T-helper 1 cell treated with Interleukin-12 subunit alpha and Interleukin-12 subunit beta and Interleukin-4 antibody, amounts not matched to agents 30 ng/mL and 1 ng/mL, for 36 hours (primary cell): ENCODE results near the gene ORM1. TPM values are rescaled to one million over a fixed set of nuclear protein-coding genes. Genes with fewer than 3 reads are reported as not detected.
"Not testable (repeated sequence)": the region's sequence is repeated elsewhere in the genome, so short reads cannot be mapped to it uniquely, and the experiment has no call there.

Source experiments
- intact Hi-C: fragments of 100-400 bp; cut with micrococcal nuclease; formaldehyde crosslinking; loops from one replicate; pipeline ENCODE4 v1.15.1; 2024
- total RNA-seq: library from RNA; stranded (reverse); gene quantifications from 2 replicates; pipeline ENCODE4 v1.2.3, GENCODE V29; 2022

Gene ORM1
- total RNA-seq, 1 donor from 2014 or later = not detected

DNA sequence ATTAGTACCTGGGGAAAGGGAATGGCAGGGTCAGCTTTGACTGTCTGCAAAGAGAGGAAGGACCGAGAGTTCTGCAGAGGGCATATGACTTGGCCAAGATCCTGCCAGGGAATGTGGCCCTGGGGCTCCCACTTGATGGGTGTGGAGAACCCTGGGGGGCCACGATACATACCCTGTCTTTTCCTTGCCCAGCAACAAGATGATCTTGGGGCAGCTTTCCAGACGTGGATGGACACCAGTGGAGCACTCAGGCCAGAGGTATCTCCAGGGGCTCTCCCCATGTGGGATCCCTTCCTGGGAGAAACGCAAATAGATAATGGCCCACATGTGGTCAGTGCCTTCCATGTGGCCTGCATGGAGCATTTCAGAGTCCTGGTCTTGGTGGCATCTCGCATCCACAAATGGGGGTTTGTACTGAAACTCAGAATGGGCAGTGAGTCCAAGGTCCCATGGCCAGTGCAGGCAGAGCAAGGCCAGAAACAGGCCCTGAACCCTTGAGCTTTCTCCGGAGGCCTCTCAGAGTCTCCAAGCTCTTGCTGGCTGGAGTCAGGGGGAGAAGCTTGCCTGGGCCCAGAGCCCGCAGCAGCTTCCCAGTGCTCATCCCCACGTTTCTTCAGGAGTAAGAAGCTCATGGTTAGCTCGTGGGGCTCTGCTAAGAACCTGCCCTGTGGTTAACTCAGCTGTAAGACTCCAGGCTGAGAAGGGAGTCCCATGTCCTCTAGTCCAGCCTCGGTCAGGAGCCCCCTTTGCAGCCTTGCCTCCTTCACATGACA, 18.3 kb upstream of the ORM1 start:
- intact Hi-C loops = loop anchor here (1.0 kb wide), 2 partner anchors 149 to 196 kb away; partner anchors contain the start of gene COL27A1

GRCh38 chr9:114307899-114308267, 15.0 kb upstream of the ORM1 start:
- intact Hi-C loops = no loop called here

DNA sequence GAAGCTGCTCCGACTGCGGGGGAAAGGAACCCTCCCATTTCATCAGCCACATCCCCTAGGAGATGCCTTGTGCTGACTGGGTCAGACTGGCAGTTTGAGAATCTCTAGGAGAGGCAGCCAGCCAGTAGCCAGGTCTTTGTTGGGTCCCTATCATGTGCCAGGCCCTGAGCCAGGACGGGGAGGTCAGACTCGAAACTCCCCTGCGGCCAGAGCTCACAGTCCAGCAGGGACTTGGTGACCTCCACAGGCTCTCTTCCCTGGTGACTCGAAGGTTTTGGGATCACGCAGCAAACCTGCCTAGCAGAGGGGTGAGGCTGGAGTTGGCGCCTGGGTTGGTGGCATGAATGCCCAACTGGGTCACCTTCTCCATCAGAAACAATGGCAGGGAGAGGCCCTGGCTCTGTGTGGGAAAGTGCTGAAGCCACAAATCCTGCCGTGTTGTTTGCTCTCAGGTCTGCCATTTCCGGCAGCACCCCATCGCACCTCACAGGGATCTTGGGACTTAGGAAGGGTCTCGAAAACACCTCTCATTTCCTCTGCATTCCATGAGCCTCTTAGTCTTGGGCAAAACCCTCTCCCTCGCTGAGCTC, 14.4 kb upstream of the ORM1 start:
- intact Hi-C loops = no loop called here

GRCh38 chr9:114309096-114309495, 13.8 kb upstream of the ORM1 start:
- intact Hi-C loops = no loop called here

DNA sequence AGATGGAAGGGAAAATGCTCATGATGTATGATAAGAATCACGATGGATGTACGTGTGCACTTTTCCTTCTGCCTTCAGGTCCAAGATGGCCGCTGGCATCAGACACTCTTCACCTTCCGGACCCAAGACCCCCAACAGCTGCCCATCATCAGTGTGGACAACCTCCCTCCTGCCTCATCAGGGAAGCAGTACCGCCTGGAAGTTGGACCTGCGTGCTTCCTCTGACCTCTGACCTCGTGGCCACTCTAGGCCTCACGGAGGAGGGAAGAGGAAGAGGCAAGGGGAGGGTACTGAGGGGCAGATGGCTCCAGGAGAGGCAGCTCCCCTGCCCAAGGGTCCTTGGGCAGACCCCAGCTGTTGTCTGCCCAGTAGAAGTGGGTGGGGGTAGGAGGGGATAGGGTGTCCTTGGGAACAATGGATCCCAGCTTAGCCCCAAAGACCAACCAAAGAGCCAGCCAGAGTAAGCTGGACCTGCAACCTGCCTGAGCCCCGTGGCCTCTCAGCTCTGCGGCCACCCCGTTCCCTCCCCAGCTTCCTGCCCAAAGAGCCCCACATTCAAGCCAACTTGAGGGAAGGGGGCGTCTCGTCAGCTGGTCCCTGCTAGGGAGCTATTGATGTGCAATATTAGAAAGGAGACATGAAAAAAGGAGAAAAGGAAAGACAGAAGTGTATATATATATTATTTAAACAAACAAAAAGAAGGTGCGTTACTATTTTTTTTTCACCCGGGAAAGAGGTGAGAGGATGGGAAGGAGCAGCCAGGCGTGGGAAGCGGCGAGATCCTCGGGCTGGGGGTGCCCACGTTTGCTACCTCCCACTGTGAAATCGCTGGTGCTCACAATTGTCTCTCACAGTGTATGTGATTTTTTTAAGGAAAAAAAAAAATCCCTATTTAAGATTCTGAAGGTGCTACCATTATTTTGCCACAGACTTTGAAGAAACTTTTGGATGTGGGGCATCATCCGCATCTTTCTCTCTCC, 12.1 kb upstream of the ORM1 start:
- intact Hi-C loops = no loop called here

GRCh38 chr9:114311571-114312512, 11.1 kb upstream of the ORM1 start:
- intact Hi-C loops = no loop called here

DNA sequence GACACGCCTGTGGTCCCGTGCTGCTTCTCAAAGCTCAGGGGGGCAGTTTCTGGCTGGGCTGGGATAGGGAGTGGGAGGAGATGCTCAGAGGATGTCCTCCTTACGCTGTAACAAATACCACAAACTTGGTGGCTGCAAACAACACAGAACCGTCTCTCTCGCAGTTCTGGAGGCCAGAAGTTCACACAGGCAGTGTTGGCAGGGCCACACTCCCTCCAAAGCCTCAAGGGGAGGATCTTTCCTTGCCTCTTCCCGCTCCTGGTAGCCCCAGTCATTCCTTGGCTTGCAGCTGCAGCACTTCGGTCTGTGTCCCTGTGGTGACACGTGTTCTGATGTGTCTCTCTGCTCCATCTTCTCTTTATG, 10.4 kb upstream of the ORM1 start:
- intact Hi-C loops = no loop called here

DNA sequence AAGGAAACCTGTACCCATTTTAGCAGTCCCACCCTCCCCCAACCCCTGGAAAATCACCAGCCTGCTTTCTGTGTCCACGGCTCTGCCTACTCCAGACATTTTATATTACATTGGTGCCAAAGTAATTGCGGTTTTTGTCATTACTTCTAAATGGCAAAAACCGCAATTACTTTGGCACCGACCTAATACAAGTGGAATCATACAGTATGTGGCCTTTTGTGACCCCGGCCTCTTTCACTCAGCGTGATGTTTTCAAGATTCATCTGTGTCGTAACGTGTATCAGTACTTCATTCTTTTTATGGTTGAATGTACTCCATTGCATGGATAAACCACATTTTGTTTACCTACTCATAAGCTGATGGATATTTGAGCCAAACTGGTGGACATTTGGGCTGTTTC, 9.7 kb upstream of the ORM1 start:
- intact Hi-C loops = no loop called here

DNA sequence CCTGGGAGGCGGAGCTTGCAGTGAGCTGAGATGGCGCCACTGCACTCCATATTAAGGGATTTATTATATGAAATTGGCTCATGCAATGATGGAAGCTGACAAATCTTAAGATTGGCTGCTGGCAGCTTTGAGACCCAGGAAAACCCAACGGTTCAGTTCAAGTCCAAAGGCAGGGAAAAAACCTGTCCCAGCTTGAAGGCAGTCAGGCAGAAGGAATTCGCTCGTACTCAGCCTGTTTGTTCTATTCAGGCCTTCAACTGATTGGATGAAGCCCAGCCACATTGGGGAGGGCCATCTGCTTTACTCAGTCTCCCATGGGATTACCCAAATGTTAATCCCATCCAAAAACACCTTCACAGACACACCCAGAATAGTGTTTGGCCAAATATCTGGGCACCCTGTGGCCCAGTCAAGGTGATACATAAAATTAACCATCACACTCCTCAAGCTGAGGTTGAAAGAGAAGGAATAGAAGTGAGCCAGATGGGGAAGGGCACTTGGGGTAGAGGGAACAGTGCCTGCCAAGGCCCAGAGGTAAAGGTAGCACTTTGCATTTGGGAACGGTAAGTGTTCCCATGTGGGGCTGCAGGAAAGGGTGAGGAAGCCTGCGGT, 8.5 kb upstream of the ORM1 start:
- intact Hi-C loops = no loop called here

DNA sequence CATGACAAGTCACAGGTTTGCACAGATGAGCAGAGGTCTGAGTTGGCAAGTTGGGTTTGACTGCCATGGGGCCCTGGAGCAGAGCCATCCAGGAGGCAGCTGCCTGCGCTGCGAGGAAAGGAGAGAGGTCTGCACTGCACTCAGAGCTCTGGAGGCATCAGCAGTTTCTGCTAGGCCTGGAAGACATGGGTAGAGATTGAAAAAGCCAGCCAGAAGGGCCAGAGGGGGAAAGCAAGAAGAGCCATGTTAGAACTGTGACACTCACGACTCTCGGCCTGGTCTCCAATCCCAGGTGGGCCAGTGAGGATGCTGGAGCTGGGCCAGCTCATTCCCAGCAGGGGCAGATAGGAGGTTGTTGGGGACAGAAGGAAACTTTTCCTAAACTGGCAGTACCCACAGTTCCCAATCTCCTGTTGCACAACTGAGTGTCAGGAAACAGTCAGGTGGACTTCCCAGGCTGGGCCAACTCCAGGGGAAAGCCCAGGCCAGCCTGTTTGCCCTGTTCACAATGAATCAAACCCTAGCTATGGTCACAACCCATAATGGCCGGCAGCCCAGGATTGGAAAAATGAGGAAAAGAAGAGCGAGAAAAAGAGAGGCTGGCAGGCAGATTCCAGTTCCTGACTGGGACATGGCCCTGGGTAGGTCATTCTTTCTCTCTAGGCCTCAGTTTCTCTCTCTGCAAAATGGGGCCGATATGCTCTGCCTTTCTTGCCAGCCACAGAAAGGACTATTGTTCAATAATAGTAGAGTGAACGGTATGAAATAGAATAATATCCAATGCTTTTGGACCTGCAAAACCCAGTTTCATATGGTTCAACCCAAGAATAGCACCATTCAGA, 7.8 kb upstream of the ORM1 start:
- intact Hi-C loops = no loop called here

GRCh38 chr9:114315723-114316363, 7.1 kb upstream of the ORM1 start:
- intact Hi-C loops = no loop called here

DNA sequence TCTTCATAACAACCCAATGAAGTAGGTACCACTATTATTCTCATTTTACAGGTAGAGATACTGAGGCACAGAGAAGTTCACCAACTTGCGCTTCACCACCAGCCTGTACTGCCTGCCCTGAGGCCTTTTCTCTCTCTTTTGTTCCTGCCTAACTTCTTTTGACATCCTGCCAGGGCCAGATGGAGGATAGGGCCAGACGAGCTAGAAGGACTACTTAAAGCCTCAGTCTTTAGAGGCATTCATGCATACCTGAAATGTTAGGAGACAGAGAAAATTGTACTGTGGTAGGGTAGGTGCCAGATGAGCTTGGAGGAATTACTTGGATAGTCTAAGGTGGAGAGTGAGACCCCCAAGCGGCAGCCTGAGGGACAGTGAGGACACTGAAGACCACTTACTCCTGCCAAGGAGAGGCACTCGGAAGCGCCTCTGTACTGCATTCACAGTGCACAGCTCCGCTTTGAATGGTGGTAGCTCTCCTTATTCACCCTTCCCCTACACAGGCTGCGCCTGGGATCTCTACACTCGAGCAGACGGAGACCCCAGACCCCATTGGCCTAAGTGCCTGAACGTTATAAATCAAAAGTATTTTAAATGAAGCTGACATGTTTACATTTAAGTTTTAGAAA, 6.2 kb upstream of the ORM1 start:
- intact Hi-C loops = no loop called here

DNA sequence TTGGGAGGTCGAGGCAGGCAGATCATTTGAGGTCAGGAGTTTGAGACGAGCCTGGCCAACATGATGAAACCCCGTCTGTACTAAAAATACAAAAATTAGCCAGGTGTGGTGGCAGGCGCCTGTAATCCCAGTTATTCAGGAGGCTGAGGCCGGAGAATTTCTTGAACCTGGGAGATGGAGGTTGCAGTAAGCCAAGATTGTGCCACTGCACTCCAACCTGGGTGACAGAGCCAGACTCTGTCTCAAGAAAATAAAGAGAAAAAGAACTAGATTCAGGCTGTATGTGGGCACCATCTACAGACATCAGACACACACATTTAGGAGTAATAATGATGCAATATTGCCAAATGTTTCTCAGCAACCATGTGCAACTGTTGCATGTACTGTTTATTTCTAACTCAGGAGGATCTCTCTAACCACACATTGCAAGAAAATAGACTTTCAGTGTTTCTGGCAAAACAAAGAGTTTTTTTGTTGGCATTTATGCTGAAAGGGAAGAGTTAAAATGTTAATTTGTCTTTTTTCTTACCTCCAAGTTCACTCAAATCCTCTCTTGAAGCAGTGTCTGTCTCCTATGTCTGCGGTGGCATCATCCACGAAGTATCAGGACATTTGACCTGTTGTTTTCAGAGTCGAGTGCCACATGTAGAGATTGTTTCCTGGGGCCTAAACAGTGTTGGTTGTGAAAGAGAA, 5.1 kb upstream of the ORM1 start:
- intact Hi-C loops = no loop called here

DNA sequence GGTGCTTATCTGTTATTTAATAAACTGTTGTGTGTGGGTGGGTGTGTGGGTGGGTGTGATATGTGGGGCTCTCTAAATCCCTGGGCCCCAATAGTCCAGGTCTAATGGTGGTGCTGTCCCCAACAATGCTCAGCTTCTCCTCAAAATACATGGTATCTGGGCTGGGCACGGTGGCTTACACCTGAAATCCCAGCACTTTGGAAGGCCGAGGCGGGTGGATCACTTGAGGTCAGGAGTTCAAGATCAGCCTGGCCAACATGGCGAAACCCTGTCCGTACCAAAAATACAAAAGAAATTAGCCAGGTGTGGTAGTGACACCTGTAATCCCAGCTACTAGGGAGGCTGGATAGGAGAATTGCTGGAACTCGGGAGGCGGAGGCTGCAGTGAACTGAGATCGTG, 4.5 kb upstream of the ORM1 start:
- intact Hi-C loops = no loop called here

- intact Hi-C loops = no loop called here
Measured at GRCh38 chr9:114319147-114319546, 3.8 kb upstream of the ORM1 start.

DNA sequence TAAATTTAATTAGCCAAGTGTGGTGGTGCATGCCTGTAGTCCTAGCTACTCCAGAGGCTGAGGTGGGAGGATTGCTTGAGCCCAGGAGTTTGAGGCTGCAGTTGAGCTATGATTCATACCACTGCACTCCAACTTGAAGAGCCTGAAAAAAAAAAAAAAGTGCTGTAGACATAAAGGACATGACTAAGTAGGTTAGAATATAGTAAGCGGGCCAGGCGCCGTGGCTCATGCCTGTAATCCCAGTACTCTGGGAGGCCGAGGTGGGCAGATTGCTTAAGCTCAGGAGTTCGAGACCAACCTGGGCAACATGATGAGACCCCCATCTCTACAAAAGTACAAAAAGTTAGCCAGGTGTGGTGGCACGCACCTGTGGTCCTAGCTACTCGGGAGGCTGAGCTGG, 2.2 kb upstream of the ORM1 start:
- intact Hi-C loops = not testable (repeated sequence)

DNA sequence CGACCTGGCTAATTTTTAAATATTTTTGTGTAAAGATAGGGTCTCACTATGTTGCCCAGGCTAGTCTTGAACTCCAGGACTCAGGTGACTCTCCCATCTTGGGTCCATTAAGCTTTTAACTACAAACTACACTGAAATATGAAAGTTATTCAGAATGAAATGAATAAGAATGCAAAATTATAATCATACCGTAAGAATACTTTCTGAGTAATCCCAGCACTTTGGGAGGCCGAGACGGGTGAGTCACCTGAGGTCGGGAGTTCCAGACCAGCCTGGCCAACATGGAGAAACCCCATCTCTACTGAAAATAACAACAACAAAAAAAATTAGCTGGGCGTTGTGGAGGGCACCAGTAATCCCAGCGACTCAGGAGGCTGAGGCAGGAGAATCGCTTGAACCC, 1.1 kb upstream of the ORM1 start:
- intact Hi-C loops = no loop called here
